ENCODE results near the gene FAM83G. TPM values are rescaled to one million over a fixed set of nuclear protein-coding genes. Genes with fewer than 3 reads are reported as not detected.

FAM83G gene
- total and polyA plus RNA-seq, 8 donors, result 8.2 to 41.1 (median 14.2) TPM

DNA sequence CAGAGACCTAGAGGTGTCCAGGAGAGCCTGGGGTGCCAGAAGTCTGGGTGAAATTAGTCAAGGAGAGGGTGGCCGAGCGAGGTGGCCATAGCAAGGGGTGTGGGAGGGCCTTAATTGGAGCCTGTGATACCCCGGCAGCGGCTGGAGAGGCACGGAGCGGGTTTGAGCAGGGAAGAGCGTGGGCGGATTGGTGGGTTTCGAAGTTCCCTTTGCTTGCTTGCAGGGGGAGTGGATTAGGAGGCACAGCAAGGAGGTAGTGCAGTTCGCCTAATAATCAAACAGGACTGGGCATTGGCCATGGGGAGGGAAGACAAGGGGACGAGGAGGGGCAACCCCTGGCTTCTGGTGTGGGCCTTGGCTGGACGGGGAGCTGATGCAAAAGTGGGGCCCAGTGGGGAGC, 5.4 kb upstream of the FAM83G start:
- Histone ChIP-seq H3K27ac (no peak overlapping the region), H3K36me3 (no peaks in the 10 kb centered on the region), H3K9me3 (no peaks in the 10 kb centered on the region), H3K27me3 (no peaks in the 10 kb centered on the region), H3K4me1 (peaks cover 2 to 14% (median 3%) of the 10 kb centered on the region in 4 donors), H3K4me3 (no peak overlapping the region)
- no peak for DNase-seq
- intact Hi-C loops (cut with DNase I; ENCODE audit: low total_unique reads), result no loop called here
- 88 to 100% (median 97%) methylated on average over 12 of the region's 12 CpGs for WGBS, 5 donors
- TF ChIP-seq POLR2A (IDR thresholded peaks at IDR 0.05) (no peak), EP300 (IDR thresholded peaks at IDR 0.05) (no peak), POLR2AphosphoS5 (IDR thresholded peaks at IDR 0.05) (no peak)
- TF ChIP-seq, protein P1, sequence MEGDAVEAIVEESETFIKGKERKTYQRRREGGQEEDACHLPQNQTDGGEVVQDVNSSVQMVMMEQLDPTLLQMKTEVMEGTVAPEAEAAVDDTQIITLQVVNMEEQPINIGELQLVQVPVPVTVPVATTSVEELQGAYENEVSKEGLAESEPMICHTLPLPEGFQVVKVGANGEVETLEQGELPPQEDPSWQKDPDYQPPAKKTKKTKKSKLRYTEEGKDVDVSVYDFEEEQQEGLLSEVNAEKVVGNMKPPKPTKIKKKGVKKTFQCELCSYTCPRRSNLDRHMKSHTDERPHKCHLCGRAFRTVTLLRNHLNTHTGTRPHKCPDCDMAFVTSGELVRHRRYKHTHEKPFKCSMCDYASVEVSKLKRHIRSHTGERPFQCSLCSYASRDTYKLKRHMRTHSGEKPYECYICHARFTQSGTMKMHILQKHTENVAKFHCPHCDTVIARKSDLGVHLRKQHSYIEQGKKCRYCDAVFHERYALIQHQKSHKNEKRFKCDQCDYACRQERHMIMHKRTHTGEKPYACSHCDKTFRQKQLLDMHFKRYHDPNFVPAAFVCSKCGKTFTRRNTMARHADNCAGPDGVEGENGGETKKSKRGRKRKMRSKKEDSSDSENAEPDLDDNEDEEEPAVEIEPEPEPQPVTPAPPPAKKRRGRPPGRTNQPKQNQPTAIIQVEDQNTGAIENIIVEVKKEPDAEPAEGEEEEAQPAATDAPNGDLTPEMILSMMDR (IDR thresholded peaks at IDR 0.05), result no peak

DNA sequence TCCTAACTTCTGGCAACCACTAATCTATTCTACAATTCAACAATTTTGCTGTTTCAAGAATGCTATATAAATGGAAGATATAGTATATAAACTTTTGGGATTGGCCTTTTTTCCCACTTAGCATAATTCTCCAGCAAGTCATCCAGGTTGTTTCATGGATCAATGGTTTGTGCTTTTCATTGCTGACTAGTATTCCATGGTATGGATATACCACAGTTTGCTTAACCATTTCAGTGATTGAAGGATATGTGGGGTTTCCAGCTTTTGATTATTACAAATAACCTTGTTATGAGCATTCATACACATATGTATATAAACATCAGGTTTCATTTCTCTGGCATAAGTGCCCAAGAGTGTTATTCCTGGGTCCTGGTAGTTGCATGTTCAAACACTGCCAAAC, 2.1 kb upstream of the FAM83G start:
- Histone ChIP-seq H3K36me3 (no peaks in the 10 kb centered on the region), H3K27me3 (peaks cover 0 to 12% (median 0%) of the 10 kb centered on the region in 3 donors)
- intact Hi-C loops (cut with DNase I; ENCODE audit: low total_unique reads), result no loop called here

DNA sequence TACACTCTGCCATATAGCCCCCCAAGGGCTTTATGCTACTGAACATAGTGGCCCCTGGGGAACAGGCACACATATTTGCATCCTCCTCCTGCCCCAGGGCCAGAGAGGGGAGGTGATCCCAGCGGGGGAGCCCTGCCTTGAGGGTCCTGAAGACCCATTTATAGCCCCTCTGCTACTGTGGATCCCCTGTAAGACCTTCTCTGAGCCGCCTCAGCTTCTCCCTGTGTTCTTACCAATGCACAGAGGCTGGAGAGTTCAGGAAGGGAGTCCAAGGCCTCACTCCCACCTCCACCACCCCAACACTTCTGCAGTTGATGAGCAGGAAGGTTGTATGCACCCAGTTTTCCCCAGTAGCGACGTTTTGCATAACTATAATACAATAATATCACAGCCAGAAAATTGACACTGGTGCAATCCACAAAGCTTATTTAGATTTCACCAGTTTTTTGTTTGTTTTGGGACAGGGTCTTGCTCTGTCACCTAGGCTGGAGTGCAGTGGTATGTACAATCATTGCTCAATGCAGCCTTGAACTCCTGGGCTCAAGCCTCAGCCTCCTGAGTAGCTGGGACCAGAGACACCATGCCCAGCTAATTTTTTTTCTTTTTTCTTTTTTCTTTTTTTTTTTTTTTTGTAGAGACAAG, 1.3 kb upstream of the FAM83G start:
- intact Hi-C loops (cut with DNase I; ENCODE audit: low total_unique reads), result no loop called here
- DNase-seq, result no peak
- 84 to 94% (median 89%) methylated on average over 4 of the region's 4 CpGs for WGBS, 5 donors
- no peak overlapping the region for H3K27ac ChIP-seq
- H3K4me1 ChIP-seq, result peaks cover 29 to 42% (median 38%) of the 10 kb centered on the region in 4 donors
- H3K9me3 ChIP-seq, result no peaks in the 10 kb centered on the region
- H3K4me3 ChIP-seq, result no peak overlapping the region
- TF ChIP-seq, protein P1 (IDR thresholded peaks at IDR 0.05), result no peak
- TF ChIP-seq POLR2AphosphoS5 (IDR thresholded peaks at IDR 0.05), result no peak
- TF ChIP-seq POLR2A (IDR thresholded peaks at IDR 0.05), result no peak
- no peak for TF ChIP-seq EP300 (IDR thresholded peaks at IDR 0.05)
- H3K36me3 ChIP-seq, result no peaks in the 10 kb centered on the region
- H3K27me3 ChIP-seq, result peaks cover 0 to 12% (median 0%) of the 10 kb centered on the region in 3 donors

More for the DNA sequence above, 2.1 kb upstream of the FAM83G start:
- no peak for DNase-seq
- Histone ChIP-seq H3K4me1 (peaks cover 25 to 36% (median 33%) of the 10 kb centered on the region in 4 donors), H3K4me3 (no peak overlapping the region), H3K27ac (no peak overlapping the region), H3K9me3 (no peaks in the 10 kb centered on the region)
- TF ChIP-seq POLR2AphosphoS5 (IDR thresholded peaks at IDR 0.05) (no peak), EP300 (IDR thresholded peaks at IDR 0.05) (no peak), POLR2A (IDR thresholded peaks at IDR 0.05) (no peak)
- TF ChIP-seq, protein P1 (IDR thresholded peaks at IDR 0.05), result no peak

DNA sequence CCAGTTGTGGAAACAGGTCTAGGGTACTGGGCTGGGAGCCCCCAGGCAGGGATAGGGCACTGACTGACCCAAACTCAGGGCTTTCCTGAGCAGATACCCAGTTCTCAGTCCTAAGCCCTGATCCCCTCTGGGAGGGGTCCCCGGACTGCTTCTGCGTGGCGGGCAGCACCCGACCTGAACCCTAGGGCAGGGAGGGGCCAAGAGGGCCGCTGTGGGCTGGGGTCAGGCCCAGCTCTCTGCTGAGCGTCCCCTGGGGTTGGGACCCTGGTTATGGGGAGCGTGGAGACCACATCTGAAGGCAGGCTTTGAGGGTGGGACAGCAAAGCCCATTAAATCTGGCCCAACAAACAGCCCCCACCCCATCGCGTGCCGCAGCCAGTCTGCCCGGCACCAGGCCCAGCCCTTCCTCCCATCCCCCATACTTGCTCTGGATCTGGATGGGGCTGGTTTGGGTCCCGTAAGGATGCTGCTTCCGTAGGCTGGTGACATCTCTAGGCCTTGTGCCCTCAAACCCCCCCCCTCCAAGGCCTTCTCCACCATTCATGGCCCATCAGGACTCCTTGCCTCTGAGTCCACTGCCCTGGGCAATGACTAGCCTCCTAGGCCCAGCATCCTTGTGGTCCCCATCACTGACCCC, 691 bp upstream of the FAM83G start:
- WGBS, 5 donors, result 83 to 91% (median 84%) methylated on average over 8 to 13 of the region's 13 CpGs
- DNase-seq, result no peak

More for the DNA sequence above, 691 bp upstream of the FAM83G start:
- Histone ChIP-seq H3K27me3 (peaks cover 0 to 12% (median 0%) of the 10 kb centered on the region in 3 donors), H3K36me3 (no peaks in the 10 kb centered on the region), H3K9me3 (no peaks in the 10 kb centered on the region), H3K4me1 (peaks cover 35 to 48% (median 44%) of the 10 kb centered on the region in 4 donors), H3K4me3 (peak overlapping the region; percentile 68 to 74 (median 72)), H3K27ac (peak overlapping the region; percentile 86 to 92 (median 88))
- no peak for TF ChIP-seq POLR2AphosphoS5 (IDR thresholded peaks at IDR 0.05)
- TF ChIP-seq, protein P1 (IDR thresholded peaks at IDR 0.05), result no peak
- TF ChIP-seq EP300 (IDR thresholded peaks at IDR 0.05), result no peak
- TF ChIP-seq POLR2A (IDR thresholded peaks at IDR 0.05), result no peak
- intact Hi-C loops (cut with DNase I; ENCODE audit: low total_unique reads), result no loop called here
